Peyer's patch (tissue), 4 donors: ENCODE measurements around the gene MYO1H. TPM values are rescaled to one million over a fixed set of nuclear protein-coding genes. Genes with fewer than 3 reads are reported as not detected.
A peak's percentile ranks its signal among the peaks of the same experiment; 100 is the strongest.

Experiments used
- DNase-seq, 3 donors: peaks; one replicate each; pipeline ENCODE4 v3.0.0-alpha.2; 2017 to 2019
- H3K27ac ChIP-seq, 4 donors: fragments of 200-600 bp; sonication (generic); one replicate each; pipeline ENCODE4 v1.5.1; 2016 to 2019
- H3K27me3 ChIP-seq, 2 donors: fragments of 200-600 bp; sonication (generic); one replicate each; pipeline ENCODE4 v1.5.1; 2019
- H3K36me3 ChIP-seq, 3 donors: fragments of 200-600 bp; sonication (generic); one replicate each; pipeline ENCODE4 v1.5.1; 2016 to 2019
- H3K4me1 ChIP-seq, 4 donors: fragments of 200-600 bp; sonication (generic); one replicate each; pipeline ENCODE4 v1.5.1; 2016 to 2019
- H3K4me3 ChIP-seq, 4 donors: fragments of 200-600 bp; sonication (generic); 1 replicate in 3 of 4; 2 replicates in 1 of 4; pipeline ENCODE4 v1.5.1; 2016 to 2019; ENCODE audit warnings: mild to moderate bottlenecking in 1 of 4
- H3K9me3 ChIP-seq, 4 donors: fragments of 200-600 bp; sonication (generic); one replicate each; pipeline ENCODE4 v1.5.1; 2016 to 2019; ENCODE audit warnings: mild to moderate bottlenecking in 1 of 4
- CTCF ChIP-seq, 6 experiments: fragments of 450-650 bp in 4 of 6; fragments of 200-600 bp in 2 of 6; sonication (generic) in 1 of 6; IDR thresholded peaks; one replicate each; pipeline ENCODE4 v1.5.1; 2017 to 2019; ENCODE audit warnings: antibody characterized with exemption in 6 of 6, mild to moderate bottlenecking in 3 of 6, moderate library complexity in 1 of 6
- POLR2A ChIP-seq, 2 donors: fragments of 450-650 bp; IDR thresholded peaks; one replicate each; pipeline ENCODE4 v1.5.1; 2017; ENCODE audit warnings: antibody characterized with exemption in 2 of 2, mild to moderate bottlenecking in 2 of 2, moderate library complexity in 2 of 2
- total RNA-seq, 4 donors: library from RNA; depleted of rRNA; stranded (reverse); fragments of >200 nt; gene quantifications; one replicate each; pipeline ENCODE4 v1.1.0, GENCODE V29; 2016

MYO1H gene
- total RNA-seq, 4 donors from 2014 or later, result not detected

DNA sequence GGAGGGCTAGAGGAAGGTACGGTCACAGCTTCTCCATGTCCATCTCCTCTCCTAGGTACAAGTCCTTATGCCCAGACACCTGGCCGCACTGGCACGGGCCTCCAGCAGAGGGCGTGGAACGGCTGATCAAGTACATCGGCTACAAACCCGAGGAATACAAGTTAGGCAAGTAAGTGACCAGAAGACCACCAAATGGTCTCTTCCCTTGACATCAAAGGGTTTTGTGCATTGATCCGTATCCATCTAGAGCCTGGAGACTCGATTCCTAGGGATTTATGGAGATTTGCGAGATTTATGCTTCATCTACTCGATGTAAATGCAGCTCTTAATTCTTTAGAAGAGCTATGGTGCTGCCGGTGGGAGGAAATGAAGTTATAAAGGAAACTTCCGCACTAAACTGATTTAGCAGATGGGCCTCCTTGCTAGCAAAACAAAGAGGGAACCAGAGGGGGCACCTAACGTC, 85.2 kb downstream of the MYO1H start:
- Histone ChIP-seq H3K4me3 (no peak overlapping the region), H3K27ac (no peak overlapping the region)
- TF ChIP-seq POLR2A (IDR thresholded peaks at IDR 0.05) (no peak), CTCF (IDR thresholded peaks at IDR 0.05) (peak; percentile 41 to 81 (median 68))

GRCh38 chr12:109433618-109434017, 85.9 kb downstream of the MYO1H start:
- Histone ChIP-seq H3K27me3 (no peaks in the 10 kb centered on the region), H3K9me3 (no peaks in the 10 kb centered on the region), H3K4me3 (no peak overlapping the region), H3K4me1 (peaks cover 0 to 4% (median 0%) of the 10 kb centered on the region in 4 donors), H3K36me3 (no peaks in the 10 kb centered on the region), H3K27ac (no peak overlapping the region)
- no peak for DNase-seq
- TF ChIP-seq POLR2A (IDR thresholded peaks at IDR 0.05), result no peak
- peak in 2 of 6 experiments; percentile 4 to 16 for TF ChIP-seq CTCF (IDR thresholded peaks at IDR 0.05)

More for the DNA sequence above, 85.2 kb downstream of the MYO1H start:
- no peaks in the 10 kb centered on the region for H3K27me3 ChIP-seq
- peaks cover 0 to 4% (median 0%) of the 10 kb centered on the region in 4 donors for H3K4me1 ChIP-seq
- no peaks in the 10 kb centered on the region for H3K36me3 ChIP-seq
- H3K9me3 ChIP-seq, result no peaks in the 10 kb centered on the region
- DNase-seq, result peak; percentile 82 to 94 (median 88)

- no peaks in the 10 kb centered on the region for H3K27me3 ChIP-seq
- H3K36me3 ChIP-seq, result no peaks in the 10 kb centered on the region
- TF ChIP-seq CTCF (IDR thresholded peaks at IDR 0.05) (no peak), POLR2A (IDR thresholded peaks at IDR 0.05) (no peak)
- no peaks in the 10 kb centered on the region for H3K9me3 ChIP-seq
- no peak overlapping the region for H3K27ac ChIP-seq
- no peak for DNase-seq
- peaks cover 0 to 4% (median 0%) of the 10 kb centered on the region in 4 donors for H3K4me1 ChIP-seq
- no peak overlapping the region for H3K4me3 ChIP-seq
These were observed 86.9 kb downstream of the MYO1H start for GRCh38 chr12:109434582-109434981.

- DNase-seq, result no peak
- H3K9me3 ChIP-seq, result no peaks in the 10 kb centered on the region
- TF ChIP-seq POLR2A (IDR thresholded peaks at IDR 0.05) (no peak), CTCF (IDR thresholded peaks at IDR 0.05) (no peak)
- H3K36me3 ChIP-seq, result no peaks in the 10 kb centered on the region
- H3K27ac ChIP-seq, result no peak overlapping the region
- no peaks in the 10 kb centered on the region for H3K27me3 ChIP-seq
- H3K4me1 ChIP-seq, result peaks cover 0 to 4% (median 0%) of the 10 kb centered on the region in 4 donors
- no peak overlapping the region for H3K4me3 ChIP-seq
These were observed 87.9 kb downstream of the MYO1H start for GRCh38 chr12:109435428-109436187.

DNA sequence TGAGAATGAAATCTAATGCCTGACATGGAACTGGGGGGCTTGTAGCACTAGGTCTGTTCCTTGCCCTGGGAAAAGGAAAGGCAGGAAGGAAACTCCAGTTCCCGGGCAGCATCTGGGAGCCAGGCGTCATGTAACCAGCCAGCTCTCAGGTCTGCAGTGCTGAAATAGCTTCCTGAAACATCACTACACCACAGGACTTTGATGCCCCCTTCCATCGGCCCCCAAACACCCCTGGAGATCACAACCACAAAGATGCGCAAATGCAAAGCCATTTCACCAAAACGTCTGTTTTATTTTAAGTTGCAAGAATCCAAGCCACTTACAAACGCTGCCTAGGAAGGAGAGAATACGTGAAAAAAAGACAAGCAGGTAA, 88.5 kb downstream of the MYO1H start:
- Histone ChIP-seq H3K4me3 (no peak overlapping the region), H3K27ac (no peak overlapping the region), H3K4me1 (peaks cover 0 to 4% (median 0%) of the 10 kb centered on the region in 4 donors), H3K36me3 (no peaks in the 10 kb centered on the region), H3K9me3 (no peaks in the 10 kb centered on the region), H3K27me3 (no peaks in the 10 kb centered on the region)
- DNase-seq, result no peak
- TF ChIP-seq CTCF (IDR thresholded peaks at IDR 0.05), result no peak
- TF ChIP-seq POLR2A (IDR thresholded peaks at IDR 0.05), result no peak
